Chondrocyte (in vitro differentiated cells): ENCODE measurements around the gene RBM17. TPM values are rescaled to one million over a fixed set of nuclear protein-coding genes. Genes with fewer than 3 reads are reported as not detected.
"Not testable (repeated sequence)": the region's sequence is repeated elsewhere in the genome, so short reads cannot be mapped to it uniquely, and the experiment has no call there.

ENCODE experiments used
- DNase-seq: peaks from one replicate; pipeline ENCODE4 v3.0.0; 2021; ENCODE audit warnings: mixed read lengths, low spot score
- H3K27ac Mint-ChIP-seq: one replicate; pipeline ENCODE4 v1.8.0; 2021; ENCODE audit warnings: mild to moderate bottlenecking, moderate library complexity, mixed read lengths; ENCODE audit not compliant: unreplicated experiment
- H3K27me3 Mint-ChIP-seq: 2 replicates; pipeline ENCODE4 v1.8.0; 2021; ENCODE audit warnings: low read depth, mixed read lengths
- H3K36me3 Mint-ChIP-seq: 2 replicates; pipeline ENCODE4 v1.8.0; 2021; ENCODE audit warnings: low read depth, mixed read lengths
- H3K4me1 Mint-ChIP-seq: 2 replicates; pipeline ENCODE4 v1.8.0; 2021; ENCODE audit warnings: low read depth, mild to moderate bottlenecking, mixed read lengths
- H3K4me3 Mint-ChIP-seq: one replicate; pipeline ENCODE4 v1.8.0; 2021; ENCODE audit warnings: mild to moderate bottlenecking, moderate library complexity, mixed read lengths; ENCODE audit not compliant: unreplicated experiment
- H3K9me3 Mint-ChIP-seq: 2 replicates; pipeline ENCODE4 v1.8.0; 2021; ENCODE audit warnings: low read depth, mixed read lengths
- total RNA-seq: library from RNA; stranded (reverse); gene quantifications from 3 replicates; pipeline ENCODE4 v1.2.1, GENCODE V29; 2021
- TF ChIP-seq, protein P1 (sequence below): fragments of 200-600 bp; sonication (generic); IDR thresholded peaks from 2 replicates; pipeline ENCODE4 v1.5.0; 2021; ENCODE audit warnings: antibody characterized with exemption, mild to moderate bottlenecking, moderate library complexity

Gene RBM17
- total RNA-seq, 1 donor from 2014 or later: 59.0 TPM

DNA sequence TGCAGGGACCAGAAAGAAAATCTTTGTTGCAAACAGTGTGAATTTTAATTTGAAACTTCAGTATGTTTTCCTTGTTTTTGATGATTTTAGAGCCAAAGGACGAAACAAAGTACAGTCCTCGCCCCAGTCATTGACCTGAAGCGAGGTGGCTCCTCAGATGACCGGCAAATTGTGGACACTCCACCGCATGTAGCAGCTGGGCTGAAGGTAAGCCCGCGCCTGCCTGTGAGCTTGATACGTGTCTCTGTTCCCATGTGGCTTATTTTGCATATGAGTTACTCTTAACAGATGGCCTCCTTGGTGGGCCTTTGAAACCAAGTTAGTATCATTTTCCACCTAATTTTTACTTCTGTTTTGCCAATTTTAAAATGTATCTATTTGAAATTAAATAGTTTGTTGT, 12.3 kb downstream of the RBM17 start:
- TF ChIP-seq, protein P1, sequence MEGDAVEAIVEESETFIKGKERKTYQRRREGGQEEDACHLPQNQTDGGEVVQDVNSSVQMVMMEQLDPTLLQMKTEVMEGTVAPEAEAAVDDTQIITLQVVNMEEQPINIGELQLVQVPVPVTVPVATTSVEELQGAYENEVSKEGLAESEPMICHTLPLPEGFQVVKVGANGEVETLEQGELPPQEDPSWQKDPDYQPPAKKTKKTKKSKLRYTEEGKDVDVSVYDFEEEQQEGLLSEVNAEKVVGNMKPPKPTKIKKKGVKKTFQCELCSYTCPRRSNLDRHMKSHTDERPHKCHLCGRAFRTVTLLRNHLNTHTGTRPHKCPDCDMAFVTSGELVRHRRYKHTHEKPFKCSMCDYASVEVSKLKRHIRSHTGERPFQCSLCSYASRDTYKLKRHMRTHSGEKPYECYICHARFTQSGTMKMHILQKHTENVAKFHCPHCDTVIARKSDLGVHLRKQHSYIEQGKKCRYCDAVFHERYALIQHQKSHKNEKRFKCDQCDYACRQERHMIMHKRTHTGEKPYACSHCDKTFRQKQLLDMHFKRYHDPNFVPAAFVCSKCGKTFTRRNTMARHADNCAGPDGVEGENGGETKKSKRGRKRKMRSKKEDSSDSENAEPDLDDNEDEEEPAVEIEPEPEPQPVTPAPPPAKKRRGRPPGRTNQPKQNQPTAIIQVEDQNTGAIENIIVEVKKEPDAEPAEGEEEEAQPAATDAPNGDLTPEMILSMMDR: no peak
- DNase-seq: no peak
- no peaks in the 10 kb centered on the region for H3K27me3 Mint-ChIP-seq
- peaks cover 18% of the 10 kb centered on the region for H3K36me3 Mint-ChIP-seq
- no peak overlapping the region for H3K27ac Mint-ChIP-seq
- no peak overlapping the region for H3K4me3 Mint-ChIP-seq
- H3K4me1 Mint-ChIP-seq: no peaks in the 10 kb centered on the region
- H3K9me3 Mint-ChIP-seq: no peaks in the 10 kb centered on the region

DNA sequence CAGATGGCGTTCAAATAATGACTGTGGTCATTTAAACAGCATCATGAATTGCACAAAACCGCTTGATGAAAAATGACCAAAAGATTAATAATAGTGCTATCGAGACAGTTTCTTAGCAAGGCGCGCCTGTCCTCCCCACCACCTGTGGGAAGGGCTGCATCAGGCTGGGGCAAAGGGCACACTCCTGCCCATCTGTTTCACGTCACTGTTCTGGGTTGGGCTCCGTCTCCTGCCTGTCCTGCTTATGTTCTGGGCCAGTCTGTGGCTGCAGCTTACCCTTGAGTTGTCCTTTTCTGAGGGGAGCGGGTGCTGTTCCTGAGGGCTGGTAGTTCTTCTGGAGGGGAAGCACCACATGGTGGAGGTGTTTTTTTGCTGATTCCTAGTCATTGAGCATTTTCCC, 13.3 kb downstream of the RBM17 start:
- TF ChIP-seq, protein P1: no peak
- Mint-ChIP-seq H3K9me3 (no peaks in the 10 kb centered on the region), H3K27me3 (no peaks in the 10 kb centered on the region), H3K4me3 (no peak overlapping the region), H3K27ac (no peak overlapping the region), H3K36me3 (peaks cover 16% of the 10 kb centered on the region), H3K4me1 (no peaks in the 10 kb centered on the region)
- no peak for DNase-seq

DNA sequence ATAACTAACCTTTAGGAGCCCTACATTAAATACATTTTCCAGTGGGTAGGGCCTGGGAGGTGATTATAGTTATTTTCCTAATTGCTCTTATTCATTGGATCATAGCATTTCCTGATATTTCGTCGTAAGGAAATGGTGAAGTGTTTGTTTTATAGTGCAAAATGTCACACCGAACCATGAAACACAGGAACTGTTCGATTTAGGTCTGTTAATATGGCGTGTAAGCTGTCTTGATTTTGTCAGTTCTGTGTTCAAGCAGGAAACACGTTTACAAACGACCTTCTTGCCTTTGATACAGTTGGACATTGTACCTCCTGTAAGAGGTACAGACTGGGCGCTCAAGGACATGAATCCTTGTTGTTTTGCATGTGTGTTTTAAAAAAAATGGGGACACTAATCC, 14.8 kb downstream of the RBM17 start:
- Mint-ChIP-seq H3K4me1 (no peaks in the 10 kb centered on the region), H3K27ac (no peak overlapping the region), H3K9me3 (no peaks in the 10 kb centered on the region), H3K27me3 (no peaks in the 10 kb centered on the region), H3K36me3 (peaks cover 12% of the 10 kb centered on the region), H3K4me3 (no peak overlapping the region)
- no peak for DNase-seq
- TF ChIP-seq, protein P1: no peak

DNA sequence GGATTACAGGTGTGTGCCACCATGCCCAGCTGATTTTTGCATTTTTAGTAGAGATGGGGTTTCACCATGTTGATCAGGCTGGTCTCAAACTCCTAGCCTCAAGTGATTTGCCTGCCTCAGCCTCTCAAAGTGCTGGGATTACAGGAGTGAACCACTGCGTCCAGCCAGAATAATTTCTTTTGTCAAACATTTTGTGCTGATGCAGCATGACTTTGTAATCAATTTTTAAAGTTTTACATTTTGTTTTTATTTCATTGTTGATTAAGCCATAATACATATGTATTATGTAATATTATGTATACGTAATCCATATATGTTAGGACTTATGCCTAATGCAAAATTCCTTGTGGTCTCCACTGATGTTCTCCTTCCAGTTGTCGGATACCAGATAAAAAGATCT, 18.8 kb downstream of the RBM17 start:
- peaks cover 31% of the 10 kb centered on the region for H3K36me3 Mint-ChIP-seq
- DNase-seq, H3K4me3 Mint-ChIP-seq, H3K27me3 Mint-ChIP-seq, H3K4me1 Mint-ChIP-seq, H3K27ac Mint-ChIP-seq, H3K9me3 Mint-ChIP-seq: not testable (repeated sequence)

DNA sequence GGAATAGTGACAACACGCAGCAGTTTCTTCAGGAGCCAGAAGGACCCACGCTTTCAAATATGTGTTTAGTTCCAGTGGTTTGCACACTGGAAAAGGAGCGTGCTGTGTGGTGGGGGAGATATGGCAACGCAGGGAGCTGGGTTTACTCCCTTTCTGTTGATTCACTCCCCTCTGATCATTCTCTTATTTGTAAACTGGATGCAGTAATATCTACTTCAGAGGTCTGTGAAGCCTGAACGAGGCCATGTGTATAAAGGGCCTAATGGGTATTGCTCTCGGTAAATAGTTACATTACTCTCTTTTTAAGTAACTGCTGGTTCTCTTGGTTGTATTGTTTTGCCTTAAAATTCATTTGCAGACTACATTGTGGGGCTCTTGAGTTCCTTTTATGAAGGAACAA, 19.2 kb downstream of the RBM17 start:
- H3K36me3 Mint-ChIP-seq: peaks cover 32% of the 10 kb centered on the region
- no peak overlapping the region for H3K27ac Mint-ChIP-seq
- H3K4me1 Mint-ChIP-seq: peaks cover 4% of the 10 kb centered on the region
- no peak overlapping the region for H3K4me3 Mint-ChIP-seq
- no peak for DNase-seq
- no peaks in the 10 kb centered on the region for H3K9me3 Mint-ChIP-seq
- H3K27me3 Mint-ChIP-seq: no peaks in the 10 kb centered on the region
- TF ChIP-seq, protein P1: no peak

DNA sequence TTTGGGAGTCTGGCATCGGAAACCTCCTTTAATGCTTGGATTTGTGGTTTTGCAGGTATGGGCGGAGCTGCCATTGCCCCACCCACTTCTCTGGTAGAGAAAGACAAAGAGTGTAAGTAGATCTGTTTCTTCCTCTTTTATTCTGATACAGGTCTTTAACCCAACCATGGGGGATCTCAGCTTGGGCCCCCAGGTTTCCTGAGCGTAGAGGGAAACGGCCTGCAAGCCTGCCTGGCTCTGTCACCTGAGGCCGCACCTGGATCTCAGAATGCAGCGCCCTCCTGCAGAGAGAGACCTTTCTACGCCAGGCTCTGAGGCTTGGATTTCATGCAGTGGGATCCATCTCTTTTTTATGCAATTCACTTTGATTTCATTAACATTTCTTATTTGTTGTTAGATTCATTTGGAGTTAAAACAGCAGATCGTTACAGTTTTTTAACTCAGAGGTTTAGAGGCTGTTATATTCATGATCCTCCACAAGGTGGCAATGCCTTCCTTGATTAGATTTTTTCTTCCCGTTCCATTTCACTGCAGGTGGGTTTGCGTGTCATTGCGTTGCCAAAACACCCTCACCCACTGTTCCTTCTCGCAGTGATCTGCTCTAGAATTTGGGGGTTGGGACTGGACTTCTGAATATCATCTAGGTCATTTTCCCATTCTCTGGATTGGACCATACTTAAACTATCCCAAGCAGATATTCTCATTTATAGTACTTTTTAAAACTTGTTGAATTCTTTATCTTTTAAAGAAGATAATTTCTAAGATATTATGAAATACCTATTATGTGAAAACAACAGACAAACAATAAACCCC, 20.0 kb downstream of the RBM17 start:
- no peak for DNase-seq
- Mint-ChIP-seq H3K27me3 (no peaks in the 10 kb centered on the region), H3K9me3 (no peaks in the 10 kb centered on the region), H3K4me3 (no peak overlapping the region), H3K36me3 (peaks cover 35% of the 10 kb centered on the region), H3K4me1 (peaks cover 4% of the 10 kb centered on the region), H3K27ac (no peak overlapping the region)
- TF ChIP-seq, protein P1: peak; percentile 91
